ENCODE measurements around the gene FAM133A. TPM values are rescaled to one million over a fixed set of nuclear protein-coding genes. Genes with fewer than 3 reads are reported as not detected.

The FAM133A gene
- total RNA-seq, 6 experiments from 2014 or later: 0.14 to 1.9 (median 1.5) TPM; not detected in 1

- Mint-ChIP-seq H3K36me3 (ENCODE audit: low read depth) (no peaks in the 10 kb centered on the region), H3K27ac (no peak overlapping the region), H3K27me3 (ENCODE audit: insufficient read depth) (no peaks in the 10 kb centered on the region; the same call in 1 of the 2 replicates), H3K4me1 (ENCODE audit: low read depth) (no peaks in the 10 kb centered on the region), H3K9me3 (peaks cover 3% of the 10 kb centered on the region; the same call in 1 of the 2 replicates), H3K4me3 (peak overlapping the region; percentile 15; the same call in 1 of the 2 replicates)
- no peak for TF ChIP-seq CTCF (IDR thresholded peaks at IDR 0.05)
- no peak for DNase-seq
Measured at GRCh38 chrX:93695981-93696380, 22.0 kb downstream of the FAM133A start.

GRCh38 chrX:93703701-93704100 is 29.7 kb downstream of the FAM133A start:
- Mint-ChIP-seq H3K36me3 (ENCODE audit: low read depth) (no peaks in the 10 kb centered on the region), H3K27me3 (ENCODE audit: insufficient read depth) (no peaks in the 10 kb centered on the region), H3K4me3 (no peak overlapping the region), H3K4me1 (ENCODE audit: low read depth) (no peaks in the 10 kb centered on the region), H3K27ac (no peak overlapping the region), H3K9me3 (peaks cover 8% of the 10 kb centered on the region; the same call in 1 of the 2 replicates)
- no peak for DNase-seq
- TF ChIP-seq CTCF (IDR thresholded peaks at IDR 0.05): no peak

- TF ChIP-seq CTCF (IDR thresholded peaks at IDR 0.05): no peak
- Mint-ChIP-seq H3K27ac (no peak overlapping the region), H3K27me3 (ENCODE audit: insufficient read depth) (no peaks in the 10 kb centered on the region; the same call in 1 of the 2 replicates), H3K4me3 (no peak overlapping the region), H3K4me1 (ENCODE audit: low read depth) (no peaks in the 10 kb centered on the region), H3K9me3 (peaks cover 15% of the 10 kb centered on the region), H3K36me3 (ENCODE audit: low read depth) (no peaks in the 10 kb centered on the region; the same call in 1 of the 2 replicates)
- no peak for DNase-seq
Measured at GRCh38 chrX:93711076-93711475, 37.1 kb downstream of the FAM133A start.

GRCh38 chrX:93741811-93742210 is 67.8 kb downstream of the FAM133A start:
- H3K36me3 Mint-ChIP-seq (ENCODE audit: low read depth): no peaks in the 10 kb centered on the region
- H3K4me1 Mint-ChIP-seq (ENCODE audit: low read depth): no peaks in the 10 kb centered on the region
- no peaks in the 10 kb centered on the region for H3K27me3 Mint-ChIP-seq (ENCODE audit: insufficient read depth)
- DNase-seq: no peak
- peaks cover 2% of the 10 kb centered on the region; the same call in 1 of the 2 replicates for H3K9me3 Mint-ChIP-seq
- TF ChIP-seq CTCF (IDR thresholded peaks at IDR 0.05): no peak
- no peak overlapping the region for H3K4me3 Mint-ChIP-seq
- no peak overlapping the region for H3K27ac Mint-ChIP-seq

- Mint-ChIP-seq H3K27me3 (ENCODE audit: insufficient read depth) (no peaks in the 10 kb centered on the region), H3K4me3 (no peak overlapping the region), H3K9me3 (no peaks in the 10 kb centered on the region; the same call in 1 of the 2 replicates), H3K36me3 (ENCODE audit: low read depth) (no peaks in the 10 kb centered on the region), H3K27ac (no peak overlapping the region), H3K4me1 (ENCODE audit: low read depth) (no peaks in the 10 kb centered on the region)
- no peak for TF ChIP-seq CTCF (IDR thresholded peaks at IDR 0.05)
- no peak for DNase-seq
Measured at GRCh38 chrX:93760163-93760562, 86.2 kb downstream of the FAM133A start.

Other genes starting within 250 kb of the FAM133A start
- 1 to 10 TPM; 1.8 to 9.7 (median 2.5) TPM for gene NAP1L3, start 628 bp upstream of the FAM133A start, total RNA-seq (2021; fragmentation: NEBNext Ultra II Directional; extraction: Animal tissue kit (Norgen Biotek cat#: 25700))

Measured in HFFc6 (cell line).